Measurements from ENCODE around the gene ZBTB7B. TPM values are rescaled to one million over a fixed set of nuclear protein-coding genes. Genes with fewer than 3 reads are reported as not detected.

ZBTB7B gene
- total RNA-seq, 2 donors from 2014 or later, result 30.1 to 34.3 TPM

DNA sequence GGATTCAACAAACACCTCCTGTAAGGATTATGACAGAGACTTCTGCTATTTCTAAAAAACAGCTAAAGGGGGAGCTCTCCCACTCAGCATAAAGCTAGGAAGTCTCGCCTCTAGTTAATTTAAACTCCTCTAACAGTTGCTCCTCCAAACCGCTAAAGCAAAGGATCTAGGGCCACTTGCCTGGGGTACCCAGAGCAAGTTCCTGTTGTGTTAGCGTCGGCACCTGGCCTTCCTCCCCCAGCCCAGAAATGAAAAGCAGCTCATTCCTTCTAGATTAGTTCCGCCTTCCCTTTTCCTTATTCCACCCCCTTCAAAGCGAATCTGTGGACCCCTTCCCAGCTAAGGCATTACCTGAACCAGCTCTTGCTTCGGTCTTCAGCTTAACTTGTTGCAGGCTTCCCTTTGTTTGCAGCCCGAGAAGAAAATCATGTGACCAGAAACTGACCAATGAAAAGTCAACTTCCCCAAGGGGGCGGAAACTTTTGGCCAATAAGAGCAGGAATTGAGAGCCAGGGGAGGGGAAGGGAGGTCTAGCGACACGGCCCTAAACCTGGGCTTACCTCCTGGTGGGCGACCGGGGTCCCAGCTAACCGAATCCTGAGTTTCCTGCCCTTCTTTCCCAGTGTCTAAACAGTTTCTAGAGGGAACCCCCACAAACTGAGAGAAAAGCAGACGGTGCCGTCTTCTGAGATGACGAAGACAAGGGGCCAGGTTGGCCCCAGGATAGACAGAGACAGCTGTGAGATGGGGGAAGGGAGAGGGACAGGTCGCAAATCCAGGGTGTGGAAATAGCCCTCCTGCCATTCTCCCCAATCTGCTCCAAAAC is 46.7 kb upstream of the ZBTB7B start, which contains the start of gene PBXIP1:
Gene PBXIP1, minus strand, starts transcription at position 382 of the 826 bp plus-strand sequence. CDS start 2,378 bp downstream, outside the sequence.
- H3K4me3 ChIP-seq, result peak within 1 kb of the TSS in 1 of 2 donors; percentile 30
- peak within 1 kb of the TSS; percentile 35 to 83 (median 65) for H3K27ac ChIP-seq
- H3K9me3 ChIP-seq, result no peaks in the 10 kb centered on the region
- WGBS, 2 donors, result 0% methylated on average over 18 of the region's 18 CpGs
- DNase-seq (peak; percentile 82 to 89 (median 83)), ATAC-seq (peak; percentile 95)
- TF ChIP-seq POLR2A (IDR thresholded peaks at IDR 0.05), result peak in 2 of 3 donors; percentile 55 to 58
- TF ChIP-seq, protein P1, sequence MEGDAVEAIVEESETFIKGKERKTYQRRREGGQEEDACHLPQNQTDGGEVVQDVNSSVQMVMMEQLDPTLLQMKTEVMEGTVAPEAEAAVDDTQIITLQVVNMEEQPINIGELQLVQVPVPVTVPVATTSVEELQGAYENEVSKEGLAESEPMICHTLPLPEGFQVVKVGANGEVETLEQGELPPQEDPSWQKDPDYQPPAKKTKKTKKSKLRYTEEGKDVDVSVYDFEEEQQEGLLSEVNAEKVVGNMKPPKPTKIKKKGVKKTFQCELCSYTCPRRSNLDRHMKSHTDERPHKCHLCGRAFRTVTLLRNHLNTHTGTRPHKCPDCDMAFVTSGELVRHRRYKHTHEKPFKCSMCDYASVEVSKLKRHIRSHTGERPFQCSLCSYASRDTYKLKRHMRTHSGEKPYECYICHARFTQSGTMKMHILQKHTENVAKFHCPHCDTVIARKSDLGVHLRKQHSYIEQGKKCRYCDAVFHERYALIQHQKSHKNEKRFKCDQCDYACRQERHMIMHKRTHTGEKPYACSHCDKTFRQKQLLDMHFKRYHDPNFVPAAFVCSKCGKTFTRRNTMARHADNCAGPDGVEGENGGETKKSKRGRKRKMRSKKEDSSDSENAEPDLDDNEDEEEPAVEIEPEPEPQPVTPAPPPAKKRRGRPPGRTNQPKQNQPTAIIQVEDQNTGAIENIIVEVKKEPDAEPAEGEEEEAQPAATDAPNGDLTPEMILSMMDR (IDR thresholded peaks at IDR 0.05), result peak in 4 of 7 experiments; percentile 10 to 27 (median 16)
- H3K27me3 ChIP-seq, result no peaks in the 10 kb centered on the region
- H3K4me1 ChIP-seq, result peaks cover 52% of the 10 kb centered on the region
- intact Hi-C loops (cut with DNase I), result no loop called here
- peaks cover 0 to 4% of the 10 kb centered on the region in 2 donors for H3K36me3 ChIP-seq (replicated peaks in 1 of 2; ENCODE audit: insufficient read depth in 1 of 2, low read depth in 2 of 2)

DNA sequence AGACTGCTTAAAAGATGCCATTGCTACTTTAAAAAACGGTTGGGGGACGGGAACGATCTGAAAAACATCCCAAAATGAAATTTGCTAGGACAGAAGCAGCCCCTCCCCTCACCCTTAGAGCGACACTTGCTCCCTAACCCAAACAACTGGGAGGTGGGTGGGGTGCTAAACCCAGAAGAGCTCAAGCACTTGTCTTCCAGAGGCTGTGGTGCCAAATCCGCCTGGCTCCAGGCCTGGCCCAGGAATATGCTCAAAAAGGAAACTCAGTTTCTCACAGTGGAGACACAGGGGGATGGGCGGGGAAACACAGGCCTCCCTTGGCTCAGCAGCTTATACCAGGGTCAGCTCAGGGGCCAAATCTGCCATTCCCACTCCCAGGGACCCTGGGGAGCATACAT is 46.1 kb upstream of the ZBTB7B start:
- H3K36me3 ChIP-seq (replicated peaks in 1 of 2; ENCODE audit: insufficient read depth in 1 of 2, low read depth in 2 of 2), result peaks cover 0 to 4% of the 10 kb centered on the region in 2 donors
- no peak for TF ChIP-seq POLR2A (IDR thresholded peaks at IDR 0.05)
- TF ChIP-seq, protein P1 (IDR thresholded peaks at IDR 0.05), result no peak
- H3K9me3 ChIP-seq, result no peaks in the 10 kb centered on the region
- H3K4me3 ChIP-seq, result no peak overlapping the region
- DNase-seq (peak in 1 of 4 donors; percentile 31), ATAC-seq (no peak)
- peak overlapping the region; percentile 12 to 83 (median 50) for H3K27ac ChIP-seq
- peaks cover 55% of the 10 kb centered on the region for H3K4me1 ChIP-seq
- 15 to 21% methylated on average over 5 to 6 of the region's 6 CpGs for WGBS, 2 donors
- intact Hi-C loops (cut with DNase I), result no loop called here
- H3K27me3 ChIP-seq, result no peaks in the 10 kb centered on the region

DNA sequence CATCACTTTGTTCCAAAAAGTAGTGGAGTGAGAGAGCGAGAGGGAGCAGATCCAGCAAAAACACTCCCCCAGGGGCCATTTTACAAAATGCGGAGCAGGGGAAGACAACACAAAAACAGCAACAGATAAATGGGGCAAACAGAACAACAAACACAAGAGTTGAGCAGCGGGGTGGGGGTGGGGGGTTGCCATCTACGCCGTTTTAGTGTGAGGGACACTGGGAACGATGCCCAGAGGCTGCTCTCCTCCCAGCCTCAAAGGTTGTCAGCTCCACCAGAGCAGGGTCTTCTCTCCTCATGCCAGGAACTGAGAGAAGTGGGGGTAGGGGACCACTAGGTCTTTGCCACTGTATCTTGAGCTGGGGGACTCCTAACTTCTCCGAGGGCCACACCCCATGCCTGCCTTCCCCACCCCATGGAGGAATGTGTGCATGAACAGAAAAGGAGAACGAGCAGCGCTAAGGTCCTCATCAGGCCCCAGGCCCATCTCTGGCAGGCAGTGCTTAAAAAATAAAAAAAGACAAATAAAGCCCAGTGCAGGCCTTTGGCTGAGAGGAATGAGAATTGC is 45.4 kb upstream of the ZBTB7B start:
- DNase-seq, result no peak
- 51 to 59% methylated on average over 9 of the region's 9 CpGs for WGBS, 2 donors
- H3K4me1 ChIP-seq, result peaks cover 57% of the 10 kb centered on the region
- peak overlapping the region in 1 of 4 donors; percentile 12 for H3K27ac ChIP-seq
- TF ChIP-seq, protein P1 (IDR thresholded peaks at IDR 0.05), result no peak
- TF ChIP-seq POLR2A (IDR thresholded peaks at IDR 0.05), result no peak
- ATAC-seq, result no peak
- H3K36me3 ChIP-seq (replicated peaks in 1 of 2; ENCODE audit: insufficient read depth in 1 of 2, low read depth in 2 of 2), result peaks cover 0 to 4% of the 10 kb centered on the region in 2 donors
- H3K9me3 ChIP-seq, result no peaks in the 10 kb centered on the region
- H3K27me3 ChIP-seq, result no peaks in the 10 kb centered on the region
- no peak overlapping the region for H3K4me3 ChIP-seq
- intact Hi-C loops (cut with DNase I), result no loop called here

DNA sequence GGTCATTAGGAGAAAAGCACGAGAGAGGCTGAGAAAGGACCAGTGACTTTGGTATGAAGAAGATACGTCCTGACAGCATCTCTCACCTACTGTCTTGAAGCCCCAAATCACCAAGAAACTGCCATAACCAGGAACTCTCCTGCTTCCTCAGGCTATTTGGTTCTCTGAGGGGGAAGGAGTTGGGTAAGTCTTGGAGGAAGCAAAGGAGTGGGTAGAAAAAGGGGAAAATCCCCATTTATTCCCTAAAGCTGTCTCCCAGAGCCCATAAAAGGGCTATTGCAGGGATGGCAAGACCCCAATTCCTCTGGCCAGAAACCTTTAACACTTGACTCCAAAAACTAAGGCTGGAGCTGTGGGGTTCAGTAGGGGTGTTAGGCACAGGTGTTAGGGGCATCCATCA is 44.6 kb upstream of the ZBTB7B start:
- Histone ChIP-seq H3K27ac (no peak overlapping the region), H3K9me3 (no peaks in the 10 kb centered on the region), H3K27me3 (no peaks in the 10 kb centered on the region), H3K36me3 (replicated peaks in 1 of 2; ENCODE audit: insufficient read depth in 1 of 2, low read depth in 2 of 2) (peaks cover 0 to 4% of the 10 kb centered on the region in 2 donors), H3K4me3 (no peak overlapping the region), H3K4me1 (peaks cover 61% of the 10 kb centered on the region)
- intact Hi-C loops (cut with DNase I), result no loop called here
- no peak for TF ChIP-seq POLR2A (IDR thresholded peaks at IDR 0.05)
- TF ChIP-seq, protein P1 (IDR thresholded peaks at IDR 0.05), result no peak
- no peak for DNase-seq
- 78 to 79% methylated on average over 2 of the region's 2 CpGs for WGBS, 2 donors
- no peak for ATAC-seq

All from body of pancreas (tissue), 4 donors.